Fibroblast of the aortic adventitia (primary cell): ENCODE results near the gene LRP6. TPM values are rescaled to one million over a fixed set of nuclear protein-coding genes. Genes with fewer than 3 reads are reported as not detected.

Source experiments
- DNase-seq: peaks from one replicate; pipeline ENCODE4 v3.0.0-alpha.2; 2010; ENCODE audit warnings: low read depth
- H3K4me3 ChIP-seq: 2 replicates; pipeline ENCODE4 v1.5.1; 2011; ENCODE audit warnings: low read depth, mild to moderate bottlenecking, control low read depth, low read length, moderate library complexity
- total RNA-seq: library from RNA; depleted of rRNA; stranded (reverse); fragments of >200 nt; gene quantifications from 2 replicates; pipeline ENCODE4 v1.2.3, GENCODE V29; 2012; ENCODE audit warnings: low replicate concordance
- TF ChIP-seq, protein P1 (sequence below): IDR thresholded peaks from 2 replicates; pipeline ENCODE4 v1.5.1; 2011; ENCODE audit warnings: mild to moderate bottlenecking, low read length, control low read depth, inconsistent platforms; ENCODE audit not compliant: insufficient read depth

Gene LRP6
- total RNA-seq, 1 donor = 44.2 TPM

DNA sequence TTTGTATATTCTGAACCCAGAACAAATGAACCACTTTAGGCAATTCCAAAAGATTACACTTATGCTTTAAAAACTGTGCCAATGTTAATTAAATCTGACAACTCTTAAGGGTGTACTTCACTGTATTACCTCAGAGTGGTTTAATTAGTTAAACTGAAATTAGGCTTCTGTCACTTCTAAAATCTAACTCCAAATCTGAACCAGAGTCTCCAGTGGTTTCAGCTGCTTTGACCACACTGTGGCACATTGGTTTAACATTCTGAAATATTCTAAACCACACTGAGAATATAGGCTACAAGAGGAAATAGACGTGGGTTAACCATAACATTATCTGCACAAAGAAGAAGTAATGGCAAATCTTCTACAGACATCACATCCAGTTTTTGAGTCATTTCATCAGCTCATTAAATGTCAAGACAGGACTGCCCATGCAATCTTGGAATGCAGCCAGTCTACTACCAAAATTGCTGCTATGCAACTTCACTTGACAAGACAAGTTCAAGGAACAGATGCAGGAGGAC is 94.8 kb downstream of the LRP6 start:
- H3K4me3 ChIP-seq = no peak overlapping the region
- TF ChIP-seq, protein P1, sequence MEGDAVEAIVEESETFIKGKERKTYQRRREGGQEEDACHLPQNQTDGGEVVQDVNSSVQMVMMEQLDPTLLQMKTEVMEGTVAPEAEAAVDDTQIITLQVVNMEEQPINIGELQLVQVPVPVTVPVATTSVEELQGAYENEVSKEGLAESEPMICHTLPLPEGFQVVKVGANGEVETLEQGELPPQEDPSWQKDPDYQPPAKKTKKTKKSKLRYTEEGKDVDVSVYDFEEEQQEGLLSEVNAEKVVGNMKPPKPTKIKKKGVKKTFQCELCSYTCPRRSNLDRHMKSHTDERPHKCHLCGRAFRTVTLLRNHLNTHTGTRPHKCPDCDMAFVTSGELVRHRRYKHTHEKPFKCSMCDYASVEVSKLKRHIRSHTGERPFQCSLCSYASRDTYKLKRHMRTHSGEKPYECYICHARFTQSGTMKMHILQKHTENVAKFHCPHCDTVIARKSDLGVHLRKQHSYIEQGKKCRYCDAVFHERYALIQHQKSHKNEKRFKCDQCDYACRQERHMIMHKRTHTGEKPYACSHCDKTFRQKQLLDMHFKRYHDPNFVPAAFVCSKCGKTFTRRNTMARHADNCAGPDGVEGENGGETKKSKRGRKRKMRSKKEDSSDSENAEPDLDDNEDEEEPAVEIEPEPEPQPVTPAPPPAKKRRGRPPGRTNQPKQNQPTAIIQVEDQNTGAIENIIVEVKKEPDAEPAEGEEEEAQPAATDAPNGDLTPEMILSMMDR = no peak
- DNase-seq = peak; percentile 60

DNA sequence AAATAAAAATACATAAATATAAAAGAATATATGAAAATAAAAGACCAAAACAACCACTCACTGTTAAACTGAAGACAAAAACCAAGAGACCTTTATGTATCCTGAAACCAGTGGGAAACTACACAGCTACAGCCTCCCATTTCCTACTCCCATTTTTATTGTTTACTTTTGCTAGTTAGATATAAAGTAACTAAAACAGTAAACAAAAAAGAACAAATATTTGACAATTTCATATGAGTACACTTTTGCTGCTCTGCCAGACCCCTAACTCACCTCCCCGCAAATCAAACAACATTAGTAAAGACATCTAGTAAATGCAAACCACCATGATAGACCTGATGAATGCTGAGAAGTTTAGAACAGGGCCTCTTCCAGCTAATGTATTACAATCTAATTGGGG is 99.0 kb downstream of the LRP6 start:
- TF ChIP-seq, protein P1 = no peak
- H3K4me3 ChIP-seq = no peak overlapping the region
- DNase-seq = no peak

DNA sequence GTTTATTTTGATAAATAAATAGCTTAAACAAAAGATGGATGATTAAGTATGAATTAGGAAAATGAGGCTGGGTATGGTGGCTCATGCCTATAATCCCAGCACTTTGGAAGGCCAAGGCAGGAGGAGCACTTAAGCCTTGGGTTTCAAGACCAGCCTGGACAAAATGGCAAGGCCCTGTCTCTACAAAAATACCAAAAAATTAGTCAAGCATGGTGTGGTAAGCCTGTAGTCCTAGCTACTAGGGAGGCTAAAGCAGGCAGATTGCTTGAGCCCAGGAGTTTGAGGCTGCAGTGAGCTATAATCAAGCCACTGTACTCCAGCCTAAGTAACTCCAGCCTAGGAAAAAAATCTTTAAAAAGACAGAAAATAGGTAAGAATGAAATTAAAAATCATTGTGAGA is 100.1 kb downstream of the LRP6 start:
- TF ChIP-seq, protein P1 = no peak
- H3K4me3 ChIP-seq = no peak overlapping the region
- DNase-seq = no peak

DNA sequence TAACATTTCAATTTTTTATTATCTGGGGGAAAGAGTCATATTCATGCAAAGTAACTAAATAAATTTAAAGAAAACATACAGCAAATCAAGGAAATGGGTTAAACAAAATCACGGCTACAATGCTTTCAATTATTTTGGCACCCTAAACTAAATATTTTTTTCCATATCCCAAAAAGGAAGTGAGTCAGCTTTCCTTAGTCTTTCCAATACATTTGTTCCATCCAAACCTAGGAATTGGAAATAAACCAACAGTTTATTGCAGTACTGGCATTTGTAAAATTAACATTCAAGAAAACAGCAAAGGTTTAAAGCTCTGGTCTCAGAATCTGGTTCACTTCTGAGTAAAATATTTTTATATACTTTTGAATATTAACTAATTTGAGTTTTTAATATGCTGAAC is 106.9 kb downstream of the LRP6 start:
- TF ChIP-seq, protein P1 = no peak
- DNase-seq = peak; percentile 85

DNA sequence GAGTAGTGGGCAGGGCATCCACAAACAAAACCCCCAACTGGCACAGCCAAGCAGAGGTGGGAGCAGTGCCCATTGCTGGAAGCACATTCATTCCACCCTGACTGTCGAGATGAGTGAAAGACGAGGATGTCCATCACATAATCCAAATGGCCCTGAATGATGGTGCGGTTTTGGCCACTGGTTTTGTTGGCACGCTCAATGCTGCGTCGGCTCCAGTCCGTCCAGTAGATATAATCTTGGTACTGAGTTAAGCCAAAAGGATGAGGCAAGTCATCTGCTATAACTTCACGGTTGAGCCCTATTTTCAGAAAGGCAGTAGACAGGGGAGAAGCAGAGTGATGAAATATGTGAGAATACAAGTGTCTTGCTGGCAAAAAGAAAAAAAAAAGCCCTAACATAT is 108.0 kb downstream of the LRP6 start:
- DNase-seq = peak; percentile 81
- TF ChIP-seq, protein P1 = no peak
- no peak overlapping the region for H3K4me3 ChIP-seq

More for the DNA sequence above, 106.9 kb downstream of the LRP6 start:
- no peak overlapping the region for H3K4me3 ChIP-seq

DNA sequence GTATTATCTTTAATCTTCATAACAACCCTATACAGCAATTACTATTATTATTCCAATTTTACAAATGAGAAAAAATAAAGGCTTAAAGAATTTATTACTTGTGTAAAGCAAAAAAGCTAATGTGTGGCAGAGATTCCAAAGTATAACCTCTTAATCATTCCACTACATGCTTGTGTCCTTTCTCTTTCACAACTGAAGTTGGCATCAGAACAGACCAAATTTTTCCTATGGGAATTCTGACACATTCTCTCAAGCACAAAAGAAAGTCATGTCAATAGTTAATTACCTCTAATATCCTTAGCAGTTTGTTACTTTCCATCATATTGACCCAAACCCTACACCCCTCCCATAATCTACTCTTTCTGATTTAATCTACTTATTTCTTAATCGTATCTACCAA is 109.4 kb downstream of the LRP6 start:
- peak; percentile 37 for DNase-seq
- no peak overlapping the region for H3K4me3 ChIP-seq
- TF ChIP-seq, protein P1 = no peak

DNA sequence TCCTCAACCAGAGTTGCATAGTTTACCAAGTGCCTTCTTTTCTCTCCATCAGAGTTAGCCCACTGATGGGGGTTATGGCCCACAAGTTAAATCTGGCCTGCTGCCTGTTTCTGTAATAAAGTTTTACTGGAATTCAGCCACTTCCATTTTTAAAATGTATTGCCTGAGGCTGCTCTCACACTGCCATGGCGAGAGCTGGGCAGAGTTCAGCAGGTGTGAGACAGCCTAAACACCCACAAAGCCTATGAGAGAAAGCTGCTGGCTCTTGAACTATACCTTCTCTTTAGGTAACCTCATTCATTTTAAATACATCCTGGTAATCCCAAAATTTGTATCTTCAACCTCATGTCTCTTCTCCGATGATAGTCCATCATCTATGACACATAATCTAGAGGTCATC is 110.0 kb downstream of the LRP6 start:
- TF ChIP-seq, protein P1 = no peak
- DNase-seq = no peak
- no peak overlapping the region for H3K4me3 ChIP-seq
